ENCODE measurements around the gene STARD9.
A peak's percentile ranks its signal among the peaks of the same experiment; 100 is the strongest.

Gene STARD9

GRCh38 chr15:42612367-42612912 lies 37.0 kb downstream of the STARD9 start:
- no peak for TF ChIP-seq CTCF (IDR thresholded peaks at IDR 0.05; ENCODE audit: insufficient read depth, low read depth, low read length, missing control alignments)
- no peak for DNase-seq (ENCODE audit: low read depth)
- H3K4me3 ChIP-seq (ENCODE audit: low read depth, low read length) = no peak overlapping the region

GRCh38 chr15:42616107-42616506 lies 40.7 kb downstream of the STARD9 start:
- TF ChIP-seq CTCF (IDR thresholded peaks at IDR 0.05; ENCODE audit: insufficient read depth, low read depth, low read length, missing control alignments) = no peak

GRCh38 chr15:42619656-42620371 lies 44.4 kb downstream of the STARD9 start:
- no peak overlapping the region for H3K4me3 ChIP-seq (ENCODE audit: low read depth, low read length)
- TF ChIP-seq CTCF (IDR thresholded peaks at IDR 0.05; ENCODE audit: insufficient read depth, low read depth, low read length, missing control alignments) = no peak
- DNase-seq (ENCODE audit: low read depth) = peak; percentile 19

More at GRCh38 chr15:42616107-42616506, 40.7 kb downstream of the STARD9 start:
- H3K4me3 ChIP-seq (ENCODE audit: low read depth, low read length) = no peak overlapping the region
- DNase-seq (ENCODE audit: low read depth) = no peak

GRCh38 chr15:42621386-42621785 lies 46.0 kb downstream of the STARD9 start:
- no peak for DNase-seq (ENCODE audit: low read depth)
- no peak for TF ChIP-seq CTCF (IDR thresholded peaks at IDR 0.05; ENCODE audit: insufficient read depth, low read depth, low read length, missing control alignments)
- no peak overlapping the region for H3K4me3 ChIP-seq (ENCODE audit: low read depth, low read length)

- no peak for TF ChIP-seq CTCF (IDR thresholded peaks at IDR 0.05; ENCODE audit: insufficient read depth, low read depth, low read length, missing control alignments)
- no peak for DNase-seq (ENCODE audit: low read depth)
Observed at GRCh38 chr15:42621996-42622925, 46.9 kb downstream of the STARD9 start.

GRCh38 chr15:42623951-42624350 lies 48.5 kb downstream of the STARD9 start:
- DNase-seq (ENCODE audit: low read depth) = no peak
- TF ChIP-seq CTCF (IDR thresholded peaks at IDR 0.05; ENCODE audit: insufficient read depth, low read depth, low read length, missing control alignments) = no peak
- H3K4me3 ChIP-seq (ENCODE audit: low read depth, low read length) = no peak overlapping the region

More at GRCh38 chr15:42621996-42622925, 46.9 kb downstream of the STARD9 start:
- H3K4me3 ChIP-seq (ENCODE audit: low read depth, low read length) = no peak overlapping the region
